Measurements from ENCODE around the gene LYSMD1.

DNA sequence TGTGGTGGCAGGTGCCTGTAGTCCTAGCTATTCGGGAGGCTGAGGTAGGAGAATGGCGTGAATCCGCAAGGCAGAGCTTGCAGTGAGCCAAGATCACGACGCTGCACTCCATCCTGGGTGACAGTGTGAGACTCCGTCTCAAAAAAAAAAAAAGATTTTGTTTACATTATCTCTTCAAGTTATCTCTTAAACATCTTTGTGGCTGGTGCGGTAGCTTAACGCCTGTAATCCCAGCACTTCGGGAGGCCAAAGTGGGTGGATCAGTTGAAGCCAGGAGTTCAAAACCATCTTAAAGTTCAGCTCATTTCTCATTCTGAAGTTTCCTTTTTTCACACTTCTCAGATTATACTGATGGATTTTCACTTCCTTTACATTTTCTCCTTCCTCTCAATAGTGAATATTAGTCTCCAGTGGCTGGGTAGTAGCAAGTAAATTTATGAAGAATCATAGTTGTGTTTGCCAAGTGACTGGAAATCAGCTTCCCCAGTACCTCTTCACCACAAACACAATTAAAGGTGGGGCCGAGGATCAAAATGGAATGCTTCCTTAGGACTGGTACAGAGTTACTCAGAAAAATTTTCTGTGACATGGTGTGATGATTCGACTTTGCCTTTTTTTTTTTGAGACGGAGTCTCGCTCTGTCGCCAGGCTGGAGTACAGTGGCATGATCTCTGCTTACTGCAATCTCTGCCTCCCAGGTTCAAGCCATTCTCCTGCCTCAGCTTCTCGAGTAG lies 46.4 kb upstream of the LYSMD1 start:
- TF ChIP-seq, protein P1, sequence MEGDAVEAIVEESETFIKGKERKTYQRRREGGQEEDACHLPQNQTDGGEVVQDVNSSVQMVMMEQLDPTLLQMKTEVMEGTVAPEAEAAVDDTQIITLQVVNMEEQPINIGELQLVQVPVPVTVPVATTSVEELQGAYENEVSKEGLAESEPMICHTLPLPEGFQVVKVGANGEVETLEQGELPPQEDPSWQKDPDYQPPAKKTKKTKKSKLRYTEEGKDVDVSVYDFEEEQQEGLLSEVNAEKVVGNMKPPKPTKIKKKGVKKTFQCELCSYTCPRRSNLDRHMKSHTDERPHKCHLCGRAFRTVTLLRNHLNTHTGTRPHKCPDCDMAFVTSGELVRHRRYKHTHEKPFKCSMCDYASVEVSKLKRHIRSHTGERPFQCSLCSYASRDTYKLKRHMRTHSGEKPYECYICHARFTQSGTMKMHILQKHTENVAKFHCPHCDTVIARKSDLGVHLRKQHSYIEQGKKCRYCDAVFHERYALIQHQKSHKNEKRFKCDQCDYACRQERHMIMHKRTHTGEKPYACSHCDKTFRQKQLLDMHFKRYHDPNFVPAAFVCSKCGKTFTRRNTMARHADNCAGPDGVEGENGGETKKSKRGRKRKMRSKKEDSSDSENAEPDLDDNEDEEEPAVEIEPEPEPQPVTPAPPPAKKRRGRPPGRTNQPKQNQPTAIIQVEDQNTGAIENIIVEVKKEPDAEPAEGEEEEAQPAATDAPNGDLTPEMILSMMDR (conservative IDR thresholded peaks at IDR 0.05): no peak
- no peak for TF ChIP-seq ZFX (IDR thresholded peaks at IDR 0.05)

Data from C4-2B (cell line).